HG03442 (cell line): ENCODE data around the gene CORO7.
"Not testable (repeated sequence)": the region's sequence is repeated elsewhere in the genome, so short reads cannot be mapped to it uniquely, and the experiment has no call there.

ENCODE experiments used
- ATAC-seq: cut with Tn5 transposase; IDR thresholded peaks from one replicate; pipeline ENCODE4 v1.9.1; 2021; ENCODE audit warnings: mild to moderate bottlenecking, moderate library complexity; ENCODE audit not compliant: unreplicated experiment

Gene CORO7

DNA sequence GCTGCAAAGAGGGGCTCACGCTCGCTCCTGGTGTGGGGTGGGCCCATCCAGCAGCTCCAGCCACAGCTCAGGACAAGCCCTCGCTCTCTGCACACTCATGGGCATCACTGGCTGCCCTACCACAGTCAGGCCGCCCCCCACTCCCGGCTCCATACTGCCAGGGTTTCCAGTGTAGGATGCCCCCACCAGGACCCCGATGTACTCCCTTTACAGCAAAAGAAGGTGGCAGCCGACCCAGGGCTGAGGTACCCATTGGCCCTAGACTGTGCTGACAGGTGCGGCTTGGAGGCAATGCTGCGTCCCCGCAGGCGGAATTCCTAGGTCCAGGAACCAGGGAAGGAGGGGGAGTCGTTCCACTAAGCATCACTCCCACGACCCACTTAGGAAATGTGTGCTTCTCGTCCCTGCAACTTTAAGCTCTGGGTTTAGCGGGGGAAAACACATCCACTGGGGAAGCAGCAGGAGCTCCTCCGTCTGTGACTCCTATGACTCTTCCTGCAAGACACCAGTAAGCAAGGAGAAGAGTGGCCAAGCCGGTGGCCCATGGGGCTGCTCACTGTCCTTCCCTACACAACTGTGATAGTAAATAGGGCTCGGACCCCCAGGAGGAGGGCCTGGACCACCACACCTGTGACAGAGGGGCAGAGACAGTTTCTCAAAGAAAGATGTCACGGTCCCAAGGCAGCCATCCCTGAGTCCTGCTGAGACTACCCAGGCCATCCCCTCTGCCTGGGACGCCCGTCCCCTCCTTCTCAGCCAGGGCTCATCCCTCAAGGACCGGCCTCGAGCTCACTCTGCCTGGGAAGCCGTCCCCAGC lies 13.1 kb downstream of the CORO7 start:
- no peak for ATAC-seq

DNA sequence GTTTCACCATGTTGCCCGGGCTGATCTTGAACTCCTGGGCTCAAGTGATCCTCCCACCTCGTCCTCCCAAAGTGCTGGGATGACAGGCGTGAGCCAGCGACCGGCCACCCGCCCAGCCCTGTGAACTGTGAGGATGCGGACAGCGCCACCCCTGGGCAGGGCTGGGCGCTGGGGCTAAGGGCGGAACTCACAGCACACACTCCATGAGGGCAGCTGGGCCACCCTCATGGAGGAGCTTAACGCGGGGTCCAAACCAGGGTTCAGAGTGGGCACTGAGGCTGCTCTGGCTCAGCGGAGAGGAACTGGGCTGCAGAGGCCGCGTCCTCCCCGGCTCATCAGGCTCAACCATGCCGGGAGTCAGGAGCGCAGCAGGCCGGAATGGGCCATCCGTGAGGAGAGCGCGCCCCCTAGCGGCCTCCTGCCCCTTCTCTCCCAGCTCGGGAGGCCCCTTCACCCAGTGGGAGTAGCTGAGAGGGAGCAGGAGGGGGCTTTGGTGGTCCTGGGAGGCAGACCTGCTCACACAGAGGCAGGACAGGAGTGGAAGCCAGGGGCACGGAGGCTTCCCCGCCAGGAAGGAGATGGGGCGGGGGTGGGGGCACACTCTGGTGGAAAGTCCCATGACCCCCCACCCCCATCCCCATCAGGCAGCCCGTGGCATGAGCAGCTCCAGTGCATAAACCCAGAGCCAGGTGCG lies 13.8 kb downstream of the CORO7 start:
- ATAC-seq, result no peak

GRCh38 chr16:4401510-4401909 lies 14.9 kb downstream of the CORO7 start:
- no peak for ATAC-seq

GRCh38 chr16:4401094-4401501 lies 15.3 kb downstream of the CORO7 start:
- no peak for ATAC-seq

DNA sequence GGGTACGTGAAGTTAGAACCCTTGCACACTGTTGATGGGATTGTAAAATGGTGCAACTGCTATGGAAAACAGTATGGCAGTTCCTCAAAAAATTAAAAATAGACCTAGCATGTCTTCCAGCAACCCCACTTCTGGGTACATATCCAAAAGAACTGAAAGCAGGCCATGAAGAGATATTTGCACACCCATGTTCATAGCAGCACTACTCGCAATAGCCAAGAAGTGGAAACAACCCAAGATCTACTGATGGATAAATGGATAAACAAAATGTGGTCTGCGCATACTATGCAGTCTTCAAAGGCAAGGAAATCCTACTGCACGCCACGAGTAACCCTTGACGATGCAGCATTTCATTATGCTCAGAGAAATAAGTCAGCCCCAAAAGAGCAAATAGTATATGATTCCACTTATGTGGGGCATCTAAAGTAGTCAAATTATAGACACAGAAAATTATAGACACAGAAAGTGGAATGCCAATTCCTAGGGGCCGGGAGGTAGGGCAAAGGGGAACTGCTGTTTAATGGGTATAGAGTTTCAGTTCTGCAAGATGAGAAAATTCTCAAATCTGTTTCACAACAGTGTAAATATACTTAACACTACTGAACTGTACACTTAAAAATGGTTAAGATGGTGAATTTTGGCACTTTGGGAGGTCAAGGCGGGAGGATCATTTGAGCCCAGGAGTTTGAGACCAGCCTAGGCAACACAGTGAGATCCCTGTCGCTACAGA lies 17.2 kb downstream of the CORO7 start:
- ATAC-seq, result no peak

DNA sequence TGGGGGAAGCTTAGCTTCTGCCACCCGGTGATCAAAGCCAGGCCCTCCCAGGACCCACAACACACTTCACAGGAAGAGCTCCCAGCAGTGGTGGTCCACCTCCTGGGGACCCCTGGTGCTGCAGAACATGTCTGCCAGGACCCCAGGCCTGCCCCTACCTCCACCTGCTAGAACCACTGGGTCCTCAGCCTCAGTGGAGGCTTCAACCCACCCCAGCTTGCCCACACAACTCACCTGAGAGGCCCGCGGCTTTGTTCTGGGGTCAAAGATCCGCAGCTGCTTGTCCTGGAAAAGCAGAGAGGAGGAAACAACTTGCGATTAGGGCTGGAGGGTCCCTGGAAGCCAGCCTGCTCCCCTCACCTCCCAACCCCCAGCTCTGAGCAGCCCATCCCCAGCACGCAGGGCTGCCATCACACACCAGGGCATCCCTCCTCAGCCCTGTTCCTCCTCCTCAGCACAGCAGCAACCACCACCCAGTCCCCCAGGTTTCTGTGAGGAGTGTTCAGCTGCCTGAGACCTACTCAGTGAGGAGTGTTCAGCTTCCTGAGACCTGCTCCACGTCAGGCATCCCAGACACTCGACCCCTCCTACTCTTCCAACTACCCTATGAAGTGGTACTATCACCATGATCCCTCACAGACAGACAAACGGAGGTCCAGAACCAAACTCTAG lies 21.2 kb downstream of the CORO7 start:
- no peak for ATAC-seq

DNA sequence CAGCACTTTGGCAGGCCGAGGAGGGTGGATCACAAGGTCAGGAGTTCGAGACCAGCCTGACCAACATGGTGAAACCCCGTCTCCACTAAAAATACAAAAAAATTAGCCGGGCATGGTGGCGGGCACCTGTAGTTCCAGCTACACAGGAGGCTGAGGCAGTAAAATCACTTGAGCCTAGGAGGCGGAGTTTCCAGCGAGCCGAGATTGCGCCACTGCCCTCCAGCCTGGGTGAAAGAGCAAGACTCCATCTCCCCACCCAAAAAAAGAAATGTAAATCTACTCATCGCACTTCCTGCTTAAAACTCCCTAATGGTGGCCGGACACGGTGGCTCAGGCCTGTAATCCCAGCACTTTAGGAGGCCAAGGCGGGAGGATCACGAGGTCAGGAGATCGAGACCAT lies 22.5 kb downstream of the CORO7 start:
- ATAC-seq, result not testable (repeated sequence)

DNA sequence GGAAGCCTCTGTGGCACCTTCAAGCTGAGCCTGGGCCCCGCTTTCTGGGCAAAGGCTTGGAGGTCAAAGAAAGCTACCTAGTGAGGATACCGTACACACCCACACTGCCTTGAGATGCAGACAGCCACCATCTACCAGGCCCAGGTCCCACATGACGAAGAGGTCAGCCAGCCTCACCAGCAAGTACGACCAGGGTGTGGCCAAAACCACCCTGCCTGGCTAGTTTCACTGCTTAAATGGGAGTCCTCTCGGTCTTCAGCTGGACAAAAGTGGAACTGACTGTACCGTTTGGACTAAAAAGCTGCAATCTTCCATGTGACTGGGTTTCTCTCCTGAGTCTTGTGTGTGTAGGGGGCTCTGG lies 23.2 kb downstream of the CORO7 start:
- ATAC-seq, result no peak

DNA sequence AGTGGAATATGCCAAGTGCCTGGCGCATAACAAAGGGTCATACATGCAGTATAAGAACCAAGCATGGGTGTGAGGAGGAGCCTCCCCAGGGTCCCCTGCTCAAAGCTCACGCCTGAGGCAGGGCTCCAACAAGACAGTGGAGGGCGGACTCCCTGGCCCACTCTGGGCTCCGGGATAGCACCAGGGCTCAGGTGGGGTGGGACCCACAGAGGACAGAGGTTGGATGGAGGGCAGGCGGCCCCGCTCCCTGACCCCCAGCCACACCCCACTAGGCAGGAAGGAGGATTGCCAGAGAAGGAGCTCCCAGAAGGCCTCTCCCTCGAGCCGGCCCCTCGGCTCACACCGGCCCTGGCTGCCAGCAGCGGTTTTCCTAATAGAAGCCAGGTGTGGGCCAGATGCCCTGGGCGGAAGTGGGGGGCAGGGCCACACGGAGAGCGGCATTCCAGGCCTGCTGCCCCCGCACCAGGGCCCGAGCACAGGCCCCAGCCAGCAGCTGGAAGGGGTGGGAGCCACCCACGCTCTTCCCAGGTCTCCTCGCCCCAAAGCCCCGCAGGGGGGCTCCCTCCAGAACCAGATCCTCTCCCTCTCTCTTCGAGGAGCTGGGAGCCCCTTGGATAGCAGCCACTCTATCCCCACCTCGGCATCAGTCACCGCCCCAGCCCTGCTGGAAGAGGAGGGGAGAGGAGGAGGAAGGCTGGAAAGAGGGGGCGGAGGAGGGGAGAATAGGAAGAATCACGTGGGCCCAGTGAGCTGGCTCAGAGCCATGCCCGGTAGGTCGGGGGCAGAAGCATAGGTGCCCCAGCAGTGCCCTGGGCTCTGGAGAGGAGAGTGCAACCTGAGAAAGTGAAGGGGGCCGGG lies 23.8 kb downstream of the CORO7 start:
- no peak for ATAC-seq

DNA sequence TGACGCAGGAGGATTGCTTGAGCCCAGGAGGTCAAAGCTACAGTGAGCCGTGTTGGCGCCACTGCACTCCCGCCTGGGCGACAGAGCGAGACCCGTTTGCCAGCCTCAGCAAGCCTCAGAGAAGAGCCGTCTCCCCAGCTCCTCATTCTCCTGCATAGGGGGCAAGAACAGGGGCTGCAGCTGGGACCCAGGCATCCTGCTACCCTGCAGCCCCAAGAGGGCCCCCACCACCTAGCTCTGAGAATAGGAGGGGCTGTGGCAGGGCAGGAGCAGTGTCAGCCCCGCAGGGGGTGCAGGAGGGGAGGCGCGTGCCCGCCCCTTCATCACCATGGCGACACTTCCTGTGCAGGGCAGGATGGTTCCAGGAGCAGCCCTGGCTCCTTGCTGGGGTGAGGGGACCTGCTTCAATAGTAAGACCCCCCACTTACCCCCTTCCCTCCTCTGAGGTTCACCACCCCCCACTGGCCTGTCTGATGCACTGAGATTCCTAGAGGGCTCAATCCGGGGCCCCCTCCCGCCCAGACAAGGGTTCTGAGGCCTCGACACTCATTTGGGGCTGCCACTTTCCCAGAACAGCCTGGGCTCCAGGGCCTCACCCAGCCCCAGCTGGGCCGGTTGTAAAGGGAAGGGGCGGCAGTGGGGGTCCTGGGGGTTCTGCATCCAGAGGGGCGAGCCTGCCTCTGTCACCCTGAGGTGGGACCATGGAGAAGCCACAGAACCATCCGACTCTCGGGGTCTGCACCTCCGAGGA lies 24.6 kb downstream of the CORO7 start:
- no peak for ATAC-seq

GRCh38 chr16:4390266-4391260 lies 25.8 kb downstream of the CORO7 start:
- ATAC-seq, result no peak

DNA sequence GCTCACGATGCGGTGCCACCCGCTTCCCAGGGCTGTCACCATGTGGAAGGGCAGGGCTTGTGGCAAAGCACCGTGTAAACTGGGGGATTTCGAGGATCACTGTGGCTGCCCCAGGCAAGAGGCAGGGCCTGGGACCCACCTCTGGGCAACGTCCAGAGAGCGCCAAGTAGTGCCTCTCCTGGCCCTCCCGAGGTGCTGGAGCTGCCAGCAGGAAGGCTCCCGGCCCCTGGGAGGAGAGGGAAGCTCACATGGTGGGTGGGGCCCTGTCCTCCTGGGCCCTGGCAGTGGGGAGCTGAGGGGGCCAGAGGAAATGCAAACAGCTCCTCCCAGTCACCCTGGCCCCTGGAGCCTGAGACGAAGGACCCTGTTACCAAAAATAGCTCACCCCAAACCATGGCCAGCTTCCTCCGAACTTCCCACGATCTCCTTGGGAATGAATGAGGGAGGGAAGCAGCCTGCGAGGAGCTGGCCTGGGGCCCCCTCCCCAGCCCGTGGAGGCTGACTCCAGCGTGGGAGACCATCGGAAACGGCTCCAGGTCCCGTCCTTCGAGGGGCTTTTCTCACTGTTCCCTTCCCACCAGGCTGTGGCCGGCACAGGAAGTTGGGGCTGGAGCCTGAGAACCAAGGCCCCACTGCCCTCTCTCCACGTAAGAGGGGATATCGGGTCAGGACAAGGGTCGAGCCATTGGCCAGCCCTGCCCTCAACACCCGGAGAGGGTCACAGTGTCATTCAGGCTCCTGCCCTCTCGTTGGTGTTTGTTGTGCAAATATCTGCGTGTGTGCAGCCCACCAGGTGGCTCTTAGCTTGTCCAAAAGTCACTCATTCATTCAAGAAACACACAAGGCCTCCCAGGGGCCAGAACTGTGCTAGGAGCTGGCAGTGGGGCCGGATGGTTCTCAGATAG lies 27.1 kb downstream of the CORO7 start:
- ATAC-seq, result no peak

DNA sequence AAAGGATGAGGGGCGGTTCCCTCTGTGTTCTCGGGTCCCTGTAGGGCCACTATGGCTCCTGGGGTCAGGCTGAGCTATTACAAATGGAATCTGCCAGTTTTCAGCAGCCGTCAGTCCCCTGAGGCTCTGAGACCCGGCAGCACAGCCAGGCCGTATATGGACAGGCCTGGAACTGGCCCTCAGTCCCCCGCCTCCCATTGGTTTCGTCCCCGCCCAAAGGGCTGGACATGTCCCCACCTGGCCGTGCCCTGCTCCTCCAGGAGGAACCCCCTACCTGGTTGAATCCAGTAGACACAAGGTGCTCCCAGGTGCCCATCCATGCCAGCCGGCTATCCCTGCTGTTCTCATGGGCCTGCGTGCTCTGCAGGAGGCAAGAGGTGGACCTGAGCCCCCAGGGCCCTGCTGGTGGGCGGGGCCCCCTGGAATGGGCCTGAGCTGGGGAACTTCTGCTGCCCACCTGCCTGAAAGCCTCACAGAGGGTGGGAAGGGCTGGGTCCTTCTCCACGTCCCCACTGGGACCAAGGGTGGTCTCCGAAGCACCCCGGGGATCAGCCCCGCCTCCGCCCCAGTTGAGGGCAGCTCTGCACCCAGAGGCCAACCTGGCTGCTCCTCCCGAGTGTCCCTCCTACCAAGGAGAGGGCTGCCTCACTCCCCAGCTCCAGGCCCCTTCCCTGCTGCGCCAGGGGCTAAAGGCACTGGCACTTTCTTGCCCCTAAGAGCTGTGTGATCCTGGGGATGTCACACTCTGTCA lies 27.9 kb downstream of the CORO7 start:
- ATAC-seq, result no peak

DNA sequence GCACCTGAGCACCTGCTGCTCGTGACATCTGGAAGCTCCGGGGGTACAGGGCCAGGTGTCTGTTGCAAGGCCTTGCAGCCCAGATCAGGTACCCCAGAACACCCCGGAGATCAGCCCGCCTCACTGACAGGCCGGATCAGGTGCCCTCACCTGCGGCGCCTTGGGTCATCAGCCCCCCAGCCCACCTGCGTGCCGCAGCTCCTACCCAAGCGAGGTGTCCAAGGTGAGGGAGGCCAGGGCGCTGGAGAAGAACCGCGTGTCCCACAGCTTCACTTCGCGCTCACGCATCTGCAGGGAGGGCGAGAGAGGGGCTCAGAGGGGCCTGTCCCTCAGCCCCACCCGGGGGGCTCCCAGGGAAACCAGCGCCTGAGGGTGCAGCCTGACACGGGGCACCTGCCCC lies 28.6 kb downstream of the CORO7 start:
- ATAC-seq, result no peak

GRCh38 chr16:4386951-4387565 lies 29.3 kb downstream of the CORO7 start:
- ATAC-seq, result no peak

- ATAC-seq, result no peak
These were observed 30.0 kb downstream of the CORO7 start for GRCh38 chr16:4386451-4386805.
